Head of caudate nucleus (tissue), 42 donors: ENCODE data around the gene PPIL1.

Source experiments
- DNase-seq, 42 donors: peaks; one replicate each; pipeline versions ENCODE4 v3.0.0 to v3.0.0-alpha.2; 2020 to 2021; ENCODE audit warnings: mixed read lengths in 7 of 42
- intact Hi-C: fragments of 100-400 bp; cut with DNase I; formaldehyde crosslinking; loops from one replicate; pipeline ENCODE4 v1.15.0; 2022

The PPIL1 gene

DNA sequence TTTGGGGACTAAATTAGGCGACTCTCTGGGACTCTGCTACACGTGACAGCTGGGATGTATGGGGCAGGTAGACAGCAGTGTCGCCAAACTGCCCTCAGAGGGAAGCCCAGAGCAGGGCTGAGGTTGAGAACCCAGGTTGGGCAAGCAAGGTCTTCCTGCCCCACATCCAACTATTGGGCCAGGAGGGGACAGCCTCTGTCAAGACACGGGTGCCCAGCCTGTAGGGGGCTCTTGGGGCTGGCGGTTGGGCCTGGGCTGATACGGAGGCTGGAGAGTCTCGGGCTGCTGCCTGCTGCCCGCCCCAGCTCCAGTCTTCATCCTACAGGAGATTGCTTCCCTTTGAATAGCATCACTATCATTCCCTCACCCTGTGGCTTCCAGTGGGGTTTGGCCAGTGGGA is 68.7 kb downstream of the PPIL1 start:
- DNase-seq = no peak
- intact Hi-C loops = no loop called here

GRCh38 chr6:36805096-36805797 is 69.4 kb downstream of the PPIL1 start:
- no peak for DNase-seq
- intact Hi-C loops = no loop called here
